HepG2 (cell line): Measurements from ENCODE around the gene MTA1. TPM values are rescaled to one million over a fixed set of nuclear protein-coding genes. Genes with fewer than 3 reads are reported as not detected.

Experiments
- ARNT ChIP-seq: fragments of 450-650 bp; IDR thresholded peaks from 2 replicates; pipeline ENCODE4 v1.6.1; 2017
- ATM ChIP-seq: fragments of 450-650 bp; IDR thresholded peaks from 2 replicates; pipeline ENCODE4 v1.7.1; 2017; ENCODE audit warnings: mild to moderate bottlenecking, borderline replicate concordance
- DPF2 ChIP-seq: sonication (generic); formaldehyde crosslinking; IDR thresholded peaks from 2 replicates; pipeline ENCODE4 v1.4.0; 2020; ENCODE audit warnings: mild to moderate bottlenecking, low read depth, missing genetic modification reagents, borderline replicate concordance
- GATA4 ChIP-seq: sonication (generic); IDR thresholded peaks from 2 replicates; pipeline ENCODE4 v1.6.1; 2016; ENCODE audit warnings: antibody characterized with exemption, low read depth, borderline replicate concordance
- ISX ChIP-seq: sonication (generic); formaldehyde crosslinking; conservative IDR thresholded peaks from 2 replicates; pipeline ENCODE4 v1.5.0; 2020; ENCODE audit warnings: missing genetic modification reagents
- KDM4B ChIP-seq: sonication (generic); formaldehyde crosslinking; IDR thresholded peaks from 2 replicates; pipeline ENCODE4 v1.4.0; 2020; ENCODE audit warnings: missing genetic modification reagents
- NCOA1 ChIP-seq: sonication (generic); formaldehyde crosslinking; IDR thresholded peaks from 2 replicates; pipeline ENCODE4 v1.9.0; 2021; ENCODE audit warnings: missing genetic modification reagents
- NKX3-1 ChIP-seq: sonication (generic); formaldehyde crosslinking; IDR thresholded peaks from 2 replicates; pipeline ENCODE4 v1.5.0; 2020; ENCODE audit warnings: missing genetic modification reagents
- NR2C2 ChIP-seq: sonication (generic); formaldehyde crosslinking; IDR thresholded peaks from 2 replicates; pipeline ENCODE4 v1.4.0; 2020; ENCODE audit warnings: missing genetic modification reagents, mild to moderate bottlenecking, moderate library complexity, borderline replicate concordance
- RBFOX2 ChIP-seq: fragments of 200-400 bp; formaldehyde crosslinking; IDR thresholded peaks from 2 replicates; pipeline ENCODE4 v1.6.1; 2017; ENCODE audit warnings: low read depth, mild to moderate bottlenecking, low read length
- SAFB2 ChIP-seq: sonication (generic); formaldehyde crosslinking; IDR thresholded peaks from 2 replicates; pipeline ENCODE4 v1.5.1; 2020; ENCODE audit warnings: missing genetic modification reagents, low read depth, mild to moderate bottlenecking, borderline replicate concordance
- SP140L ChIP-seq: sonication (generic); formaldehyde crosslinking; IDR thresholded peaks from 2 replicates; pipeline ENCODE4 v1.4.0; 2020; ENCODE audit warnings: missing genetic modification reagents, borderline replicate concordance
- THAP11 ChIP-seq: IDR thresholded peaks from 2 replicates; pipeline ENCODE4 v1.6.1; 2016; ENCODE audit warnings: missing biosample characterization, missing genetic modification reagents
- ZNF10 ChIP-seq: sonication (generic); formaldehyde crosslinking; IDR thresholded peaks from 2 replicates; pipeline ENCODE4 v1.4.0; 2020; ENCODE audit warnings: mild to moderate bottlenecking, low read depth, missing genetic modification reagents, borderline replicate concordance
- ZNF343 ChIP-seq: sonication (generic); formaldehyde crosslinking; IDR thresholded peaks from 2 replicates; pipeline ENCODE4 v1.4.0; 2020; ENCODE audit warnings: mild to moderate bottlenecking, missing genetic modification reagents
- ZNF547 ChIP-seq: sonication (generic); formaldehyde crosslinking; IDR thresholded peaks from 2 replicates; pipeline ENCODE4 v1.5.1; 2020; ENCODE audit warnings: mild to moderate bottlenecking, missing genetic modification reagents
- ZNF577 ChIP-seq: sonication (generic); formaldehyde crosslinking; IDR thresholded peaks from 2 replicates; pipeline ENCODE4 v1.4.0; 2020; ENCODE audit warnings: mild to moderate bottlenecking, low read depth, missing genetic modification reagents, borderline replicate concordance
- polyA plus RNA-seq, 8 experiments: library from polyadenylated mRNA; depleted of rRNA in 3 of 8; stranded (reverse) in 7 of 8; unstranded in 1 of 8; fragments of >200 nt; fragmentation: Illumina TruSeq in 4 of 8; extraction: Trizol in 4 of 8; gene quantifications; 2 replicates each; pipeline versions ENCODE4 v1.2.1 to v1.2.3, GENCODE V29; 2011 to 2016; ENCODE audit warnings: low read depth in 4 of 8, missing spikeins in 1 of 8, mixed read lengths in 1 of 8; ENCODE audit not compliant: insufficient read depth in 1 of 8
- total RNA-seq, 5 experiments: library from RNA; depleted of rRNA; stranded (reverse); fragments of >200 nt; fragmentation: Illumina TruSeq; extraction: Trizol; gene quantifications; 2 replicates each; pipeline ENCODE4 v1.2.3, GENCODE V29; 2016; ENCODE audit warnings: low read depth in 1 of 5
- TF ChIP-seq, protein P1 (sequence below): sonication (generic); formaldehyde crosslinking; IDR thresholded peaks from 2 replicates; pipeline ENCODE4 v1.8.0; 2022; ENCODE audit warnings: mild to moderate bottlenecking, missing genetic modification reagents, moderate library complexity
- TF ChIP-seq, protein P2 (sequence below): IDR thresholded peaks from 2 replicates; pipeline ENCODE4 v1.6.1; 2016; ENCODE audit warnings: control low read depth
- TF ChIP-seq, protein P3 (sequence below): IDR thresholded peaks from 2 replicates; pipeline ENCODE4 v1.6.1; 2016
- TF ChIP-seq, protein P4 (sequence below): sonication (generic); formaldehyde crosslinking; IDR thresholded peaks from 2 replicates; pipeline ENCODE4 v1.8.1; 2022; ENCODE audit warnings: low read depth, mild to moderate bottlenecking, missing genetic modification reagents
- TF ChIP-seq, protein P5 (sequence below): sonication (generic); formaldehyde crosslinking; IDR thresholded peaks from 2 replicates; pipeline ENCODE4 v1.9.0; 2021; ENCODE audit warnings: missing genetic modification reagents, mild to moderate bottlenecking, borderline replicate concordance

MTA1 gene
- total and polyA plus RNA-seq, 2 of the 13 experiments (the other 11 are each of a cell fraction or from before 2014, with no cell fraction given), result 35.2 to 85.8 TPM

DNA sequence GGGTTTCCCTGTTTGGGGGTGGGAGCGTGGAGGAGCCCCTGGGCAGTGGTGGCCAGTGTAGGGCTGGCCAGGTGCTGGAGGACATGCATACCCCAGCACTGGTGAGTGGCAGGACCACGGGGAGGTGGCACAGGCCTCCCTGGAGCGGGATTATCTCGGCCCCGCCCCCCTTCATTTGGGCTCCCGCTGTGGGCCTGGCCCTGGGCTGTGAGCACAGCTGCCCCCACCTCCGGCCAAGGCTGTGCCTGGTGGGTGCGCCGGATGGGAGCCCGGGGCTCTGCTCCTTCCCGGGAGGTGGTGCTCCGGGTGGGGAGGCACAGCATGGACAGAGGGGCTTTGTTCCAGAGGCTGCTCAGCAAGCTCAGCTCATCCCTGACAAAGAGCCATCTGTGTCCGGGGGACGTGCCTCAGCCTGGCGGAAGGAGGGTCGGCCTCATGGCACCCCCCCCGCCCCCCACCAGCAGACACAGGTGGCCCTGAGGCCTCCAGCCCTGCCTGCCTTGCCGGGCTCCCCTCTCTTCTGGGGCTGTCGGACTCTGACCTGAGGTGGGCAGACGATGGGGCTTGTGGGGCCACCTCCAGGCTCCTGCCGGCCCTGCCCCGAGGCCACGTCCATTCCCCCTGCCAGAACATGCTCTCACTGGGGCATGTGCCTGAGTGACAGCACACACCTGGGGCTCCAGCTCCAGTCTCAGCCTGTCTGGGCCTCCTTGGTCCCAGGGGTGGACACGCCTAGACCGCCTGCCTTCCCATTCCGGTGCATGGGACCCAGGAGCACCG lies 79.8 kb downstream of the MTA1 start (continued):
- no peak for TF ChIP-seq ZNF577 (CRISPR knock-in tag)
- TF ChIP-seq ATM, result no peak
- peak; percentile 73; the same call in 1 of the 2 replicates for TF ChIP-seq ZNF547 (CRISPR knock-in tag)
- peak; percentile 81 for TF ChIP-seq DPF2 (CRISPR knock-in tag)
- no peak for TF ChIP-seq ISX (CRISPR knock-in tag)
- TF ChIP-seq NR2C2 (CRISPR knock-in tag), result peak; percentile 45; the same call in 1 of the 2 replicates
- TF ChIP-seq GATA4, result no peak
- TF ChIP-seq, protein P1, sequence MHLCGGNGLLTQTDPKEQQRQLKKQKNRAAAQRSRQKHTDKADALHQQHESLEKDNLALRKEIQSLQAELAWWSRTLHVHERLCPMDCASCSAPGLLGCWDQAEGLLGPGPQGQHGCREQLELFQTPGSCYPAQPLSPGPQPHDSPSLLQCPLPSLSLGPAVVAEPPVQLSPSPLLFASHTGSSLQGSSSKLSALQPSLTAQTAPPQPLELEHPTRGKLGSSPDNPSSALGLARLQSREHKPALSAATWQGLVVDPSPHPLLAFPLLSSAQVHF, result no peak
- TF ChIP-seq ZNF343 (CRISPR knock-in tag), result peak; percentile 74
- TF ChIP-seq, protein P2, sequence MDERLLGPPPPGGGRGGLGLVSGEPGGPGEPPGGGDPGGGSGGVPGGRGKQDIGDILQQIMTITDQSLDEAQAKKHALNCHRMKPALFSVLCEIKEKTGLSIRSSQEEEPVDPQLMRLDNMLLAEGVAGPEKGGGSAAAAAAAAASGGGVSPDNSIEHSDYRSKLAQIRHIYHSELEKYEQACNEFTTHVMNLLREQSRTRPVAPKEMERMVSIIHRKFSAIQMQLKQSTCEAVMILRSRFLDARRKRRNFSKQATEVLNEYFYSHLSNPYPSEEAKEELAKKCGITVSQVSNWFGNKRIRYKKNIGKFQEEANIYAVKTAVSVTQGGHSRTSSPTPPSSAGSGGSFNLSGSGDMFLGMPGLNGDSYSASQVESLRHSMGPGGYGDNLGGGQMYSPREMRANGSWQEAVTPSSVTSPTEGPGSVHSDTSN, result peak; percentile 62; the same call in 1 of the 2 replicates
- TF ChIP-seq, protein P3, sequence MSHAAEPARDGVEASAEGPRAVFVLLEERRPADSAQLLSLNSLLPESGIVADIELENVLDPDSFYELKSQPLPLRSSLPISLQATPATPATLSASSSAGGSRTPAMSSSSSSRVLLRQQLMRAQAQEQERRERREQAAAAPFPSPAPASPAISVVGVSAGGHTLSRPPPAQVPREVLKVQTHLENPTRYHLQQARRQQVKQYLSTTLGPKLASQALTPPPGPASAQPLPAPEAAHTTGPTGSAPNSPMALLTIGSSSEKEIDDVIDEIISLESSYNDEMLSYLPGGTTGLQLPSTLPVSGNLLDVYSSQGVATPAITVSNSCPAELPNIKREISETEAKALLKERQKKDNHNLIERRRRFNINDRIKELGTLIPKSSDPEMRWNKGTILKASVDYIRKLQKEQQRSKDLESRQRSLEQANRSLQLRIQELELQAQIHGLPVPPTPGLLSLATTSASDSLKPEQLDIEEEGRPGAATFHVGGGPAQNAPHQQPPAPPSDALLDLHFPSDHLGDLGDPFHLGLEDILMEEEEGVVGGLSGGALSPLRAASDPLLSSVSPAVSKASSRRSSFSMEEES, result no peak
- TF ChIP-seq KDM4B (CRISPR knock-in tag), result peak; percentile 62; the same call in 1 of the 2 replicates
- TF ChIP-seq NCOA1 (CRISPR knock-in tag), result no peak
- TF ChIP-seq, protein P4, sequence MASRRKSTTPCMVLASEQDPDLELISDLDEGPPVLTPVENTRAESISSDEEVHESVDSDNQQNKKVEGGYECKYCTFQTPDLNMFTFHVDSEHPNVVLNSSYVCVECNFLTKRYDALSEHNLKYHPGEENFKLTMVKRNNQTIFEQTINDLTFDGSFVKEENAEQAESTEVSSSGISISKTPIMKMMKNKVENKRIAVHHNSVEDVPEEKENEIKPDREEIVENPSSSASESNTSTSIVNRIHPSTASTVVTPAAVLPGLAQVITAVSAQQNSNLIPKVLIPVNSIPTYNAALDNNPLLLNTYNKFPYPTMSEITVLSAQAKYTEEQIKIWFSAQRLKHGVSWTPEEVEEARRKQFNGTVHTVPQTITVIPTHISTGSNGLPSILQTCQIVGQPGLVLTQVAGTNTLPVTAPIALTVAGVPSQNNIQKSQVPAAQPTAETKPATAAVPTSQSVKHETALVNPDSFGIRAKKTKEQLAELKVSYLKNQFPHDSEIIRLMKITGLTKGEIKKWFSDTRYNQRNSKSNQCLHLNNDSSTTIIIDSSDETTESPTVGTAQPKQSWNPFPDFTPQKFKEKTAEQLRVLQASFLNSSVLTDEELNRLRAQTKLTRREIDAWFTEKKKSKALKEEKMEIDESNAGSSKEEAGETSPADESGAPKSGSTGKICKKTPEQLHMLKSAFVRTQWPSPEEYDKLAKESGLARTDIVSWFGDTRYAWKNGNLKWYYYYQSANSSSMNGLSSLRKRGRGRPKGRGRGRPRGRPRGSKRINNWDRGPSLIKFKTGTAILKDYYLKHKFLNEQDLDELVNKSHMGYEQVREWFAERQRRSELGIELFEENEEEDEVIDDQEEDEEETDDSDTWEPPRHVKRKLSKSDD (CRISPR knock-in tag), result peak; percentile 31; the same call in 1 of the 2 replicates
- no peak for TF ChIP-seq NKX3-1 (CRISPR knock-in tag)
- no peak for TF ChIP-seq ARNT
- TF ChIP-seq, protein P5, sequence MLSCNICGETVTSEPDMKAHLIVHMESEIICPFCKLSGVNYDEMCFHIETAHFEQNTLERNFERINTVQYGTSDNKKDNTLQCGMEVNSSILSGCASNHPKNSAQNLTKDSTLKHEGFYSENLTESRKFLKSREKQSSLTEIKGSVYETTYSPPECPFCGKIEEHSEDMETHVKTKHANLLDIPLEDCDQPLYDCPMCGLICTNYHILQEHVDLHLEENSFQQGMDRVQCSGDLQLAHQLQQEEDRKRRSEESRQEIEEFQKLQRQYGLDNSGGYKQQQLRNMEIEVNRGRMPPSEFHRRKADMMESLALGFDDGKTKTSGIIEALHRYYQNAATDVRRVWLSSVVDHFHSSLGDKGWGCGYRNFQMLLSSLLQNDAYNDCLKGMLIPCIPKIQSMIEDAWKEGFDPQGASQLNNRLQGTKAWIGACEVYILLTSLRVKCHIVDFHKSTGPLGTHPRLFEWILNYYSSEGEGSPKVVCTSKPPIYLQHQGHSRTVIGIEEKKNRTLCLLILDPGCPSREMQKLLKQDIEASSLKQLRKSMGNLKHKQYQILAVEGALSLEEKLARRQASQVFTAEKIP (CRISPR knock-in tag), result no peak
- TF ChIP-seq RBFOX2, result peak; percentile 85
- TF ChIP-seq ZNF10 (CRISPR knock-in tag), result no peak
- peak; percentile 84; the same call in 1 of the 2 replicates for TF ChIP-seq SAFB2
- peak; percentile 45; the same call in 1 of the 2 replicates for TF ChIP-seq THAP11 (CRISPR knock-in tag)
- TF ChIP-seq SP140L (CRISPR knock-in tag), result no peak
